ENCODE data around the gene BTRC. TPM values are rescaled to one million over a fixed set of nuclear protein-coding genes. Genes with fewer than 3 reads are reported as not detected.
A peak's percentile ranks its signal among the peaks of the same experiment; 100 is the strongest.

The BTRC gene
- polyA plus RNA-seq, 2 of the 4 experiments (the other 2 are of a cell fraction), result 8.0 to 23.1 TPM

DNA sequence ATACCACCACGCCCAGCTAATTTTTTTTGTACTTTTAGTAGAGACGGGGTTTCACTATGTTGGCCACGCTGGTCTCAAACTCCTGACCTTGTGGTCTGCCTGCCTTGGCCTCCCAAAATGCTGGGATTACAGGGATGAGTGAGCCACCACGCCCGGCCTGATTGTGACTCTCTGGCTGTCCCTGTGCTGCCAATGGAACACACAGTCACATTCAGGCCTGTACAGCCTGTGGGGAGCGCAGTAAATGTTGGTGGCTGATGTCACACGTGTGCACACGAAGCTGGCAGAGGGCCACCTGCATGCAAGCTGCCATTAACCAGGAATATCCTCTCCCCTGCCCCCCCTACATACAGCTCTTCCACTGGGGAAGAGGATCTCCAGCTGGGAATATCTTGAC lies 212.0 kb downstream of the BTRC start:
- CTCF ChIA-PET, result interaction anchor here (0.9 to 1.3 kb wide), 3 partner anchors 11 to 404 kb away, joined by 3 to 6 read pairs (median 3); no protein-coding TSS in a partner anchor
- WGBS (ENCODE audit: missing lambda C conversion rate), result 84% methylated on average over 6 of the region's 8 CpGs

DNA sequence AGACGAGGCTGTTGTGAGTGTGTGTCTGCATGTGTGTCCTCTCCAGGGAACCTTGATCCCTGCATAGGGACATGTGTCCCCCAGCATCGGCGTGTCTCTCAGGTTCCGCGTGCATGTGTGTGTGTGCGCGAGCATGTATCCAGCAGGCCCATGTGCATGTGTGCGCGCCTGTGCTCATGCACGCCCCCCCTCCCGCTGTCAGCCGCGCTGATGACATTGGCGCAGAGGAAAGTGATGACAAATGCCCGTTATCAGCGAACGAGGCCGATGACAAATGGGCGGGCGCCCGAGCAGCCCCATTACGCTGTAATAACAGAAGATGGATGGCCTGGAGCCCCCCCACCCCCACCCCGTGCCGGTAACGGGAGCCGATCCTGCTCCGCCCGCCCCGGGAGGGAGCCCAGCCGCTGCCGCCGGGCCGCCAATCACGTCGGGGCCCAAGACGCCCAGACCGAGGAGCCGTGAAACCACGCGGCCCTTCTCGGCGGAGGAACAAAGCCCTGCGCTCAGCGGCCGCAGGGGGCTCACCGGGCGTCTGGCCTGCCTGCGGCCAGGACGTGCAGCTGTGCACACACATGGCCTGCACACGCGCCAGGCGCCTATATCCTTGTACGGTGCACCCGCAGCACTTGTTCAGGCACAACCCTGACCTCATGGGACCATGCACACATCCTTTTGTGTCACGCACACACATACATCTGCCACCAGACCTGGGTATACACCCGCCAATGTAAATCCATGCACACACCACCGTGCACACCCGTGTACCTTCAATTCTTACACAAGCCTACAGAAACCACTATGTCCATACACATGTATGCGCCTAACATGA lies 212.6 kb downstream of the BTRC start:
- TF ChIP-seq RARB (CRISPR knock-in tag; IDR thresholded peaks at IDR 0.05), result no peak
- TF ChIP-seq, protein P1, sequence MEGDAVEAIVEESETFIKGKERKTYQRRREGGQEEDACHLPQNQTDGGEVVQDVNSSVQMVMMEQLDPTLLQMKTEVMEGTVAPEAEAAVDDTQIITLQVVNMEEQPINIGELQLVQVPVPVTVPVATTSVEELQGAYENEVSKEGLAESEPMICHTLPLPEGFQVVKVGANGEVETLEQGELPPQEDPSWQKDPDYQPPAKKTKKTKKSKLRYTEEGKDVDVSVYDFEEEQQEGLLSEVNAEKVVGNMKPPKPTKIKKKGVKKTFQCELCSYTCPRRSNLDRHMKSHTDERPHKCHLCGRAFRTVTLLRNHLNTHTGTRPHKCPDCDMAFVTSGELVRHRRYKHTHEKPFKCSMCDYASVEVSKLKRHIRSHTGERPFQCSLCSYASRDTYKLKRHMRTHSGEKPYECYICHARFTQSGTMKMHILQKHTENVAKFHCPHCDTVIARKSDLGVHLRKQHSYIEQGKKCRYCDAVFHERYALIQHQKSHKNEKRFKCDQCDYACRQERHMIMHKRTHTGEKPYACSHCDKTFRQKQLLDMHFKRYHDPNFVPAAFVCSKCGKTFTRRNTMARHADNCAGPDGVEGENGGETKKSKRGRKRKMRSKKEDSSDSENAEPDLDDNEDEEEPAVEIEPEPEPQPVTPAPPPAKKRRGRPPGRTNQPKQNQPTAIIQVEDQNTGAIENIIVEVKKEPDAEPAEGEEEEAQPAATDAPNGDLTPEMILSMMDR (IDR thresholded peaks at IDR 0.05), result no peak
- POLR2A ChIA-PET, result no interaction called here
- no peak for DNase-seq (ENCODE audit: low read depth in 1 of 2, low spot score in 1 of 2)
- CTCF ChIA-PET, result interaction anchor here (0.9 to 1.3 kb wide), 3 partner anchors 12 to 405 kb away, joined by 3 to 6 read pairs (median 3); no protein-coding TSS in a partner anchor
- 82% methylated on average over 29 of the region's 59 CpGs for WGBS (ENCODE audit: missing lambda C conversion rate)
- Histone ChIP-seq H3K4me1 (peaks cover 10% of the 10 kb centered on the region; the same call in 2 of the 3 replicates), H3K4me2 (no peak overlapping the region), H3K27ac (no peak overlapping the region), H3K4me3 (no peak overlapping the region), H3K9me3 (no peaks in the 10 kb centered on the region)
- no peak for FAIRE-seq
- no peak for ATAC-seq

More for the DNA sequence above, 212.0 kb downstream of the BTRC start:
- no peaks in the 10 kb centered on the region for H3K9me3 ChIP-seq
- POLR2A ChIA-PET, result no interaction called here
- H3K4me2 ChIP-seq, result no peak overlapping the region
- no peak for FAIRE-seq
- peaks cover 9% of the 10 kb centered on the region; the same call in 2 of the 3 replicates for H3K4me1 ChIP-seq
- H3K4me3 ChIP-seq, result no peak overlapping the region
- ATAC-seq, result no peak
- H3K27ac ChIP-seq, result no peak overlapping the region
- TF ChIP-seq KDM5A (IDR thresholded peaks at IDR 0.05), result no peak
- no peak for TF ChIP-seq GATA3 (IDR thresholded peaks at IDR 0.05; ENCODE audit: borderline replicate concordance)
- TF ChIP-seq MAFK (IDR thresholded peaks at IDR 0.05; ENCODE audit: partially characterized antibody), result no peak
- no peak for TF ChIP-seq TFCP2L1 (CRISPR knock-in tag; IDR thresholded peaks at IDR 0.05)
- TF ChIP-seq, protein P2, sequence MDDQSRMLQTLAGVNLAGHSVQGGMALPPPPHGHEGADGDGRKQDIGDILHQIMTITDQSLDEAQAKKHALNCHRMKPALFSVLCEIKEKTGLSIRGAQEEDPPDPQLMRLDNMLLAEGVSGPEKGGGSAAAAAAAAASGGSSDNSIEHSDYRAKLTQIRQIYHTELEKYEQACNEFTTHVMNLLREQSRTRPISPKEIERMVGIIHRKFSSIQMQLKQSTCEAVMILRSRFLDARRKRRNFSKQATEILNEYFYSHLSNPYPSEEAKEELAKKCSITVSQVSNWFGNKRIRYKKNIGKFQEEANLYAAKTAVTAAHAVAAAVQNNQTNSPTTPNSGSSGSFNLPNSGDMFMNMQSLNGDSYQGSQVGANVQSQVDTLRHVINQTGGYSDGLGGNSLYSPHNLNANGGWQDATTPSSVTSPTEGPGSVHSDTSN (IDR thresholded peaks at IDR 0.05), result no peak
- TF ChIP-seq RAD21 (conservative IDR thresholded peaks at IDR 0.05 in 1 of 2, IDR thresholded peaks at IDR 0.05 in 1 of 2), result no peak
- TF ChIP-seq NR3C1 (IDR thresholded peaks at IDR 0.05), result no peak
- TF ChIP-seq, protein P3, sequence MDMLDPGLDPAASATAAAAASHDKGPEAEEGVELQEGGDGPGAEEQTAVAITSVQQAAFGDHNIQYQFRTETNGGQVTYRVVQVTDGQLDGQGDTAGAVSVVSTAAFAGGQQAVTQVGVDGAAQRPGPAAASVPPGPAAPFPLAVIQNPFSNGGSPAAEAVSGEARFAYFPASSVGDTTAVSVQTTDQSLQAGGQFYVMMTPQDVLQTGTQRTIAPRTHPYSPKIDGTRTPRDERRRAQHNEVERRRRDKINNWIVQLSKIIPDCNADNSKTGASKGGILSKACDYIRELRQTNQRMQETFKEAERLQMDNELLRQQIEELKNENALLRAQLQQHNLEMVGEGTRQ (IDR thresholded peaks at IDR 0.05), result no peak
- TF ChIP-seq NFE2L2 (conservative IDR thresholded peaks at IDR 0.05; ENCODE audit: low read length), result no peak
- DNase-seq (ENCODE audit: low read depth in 1 of 2, low spot score in 1 of 2), result no peak

DNA sequence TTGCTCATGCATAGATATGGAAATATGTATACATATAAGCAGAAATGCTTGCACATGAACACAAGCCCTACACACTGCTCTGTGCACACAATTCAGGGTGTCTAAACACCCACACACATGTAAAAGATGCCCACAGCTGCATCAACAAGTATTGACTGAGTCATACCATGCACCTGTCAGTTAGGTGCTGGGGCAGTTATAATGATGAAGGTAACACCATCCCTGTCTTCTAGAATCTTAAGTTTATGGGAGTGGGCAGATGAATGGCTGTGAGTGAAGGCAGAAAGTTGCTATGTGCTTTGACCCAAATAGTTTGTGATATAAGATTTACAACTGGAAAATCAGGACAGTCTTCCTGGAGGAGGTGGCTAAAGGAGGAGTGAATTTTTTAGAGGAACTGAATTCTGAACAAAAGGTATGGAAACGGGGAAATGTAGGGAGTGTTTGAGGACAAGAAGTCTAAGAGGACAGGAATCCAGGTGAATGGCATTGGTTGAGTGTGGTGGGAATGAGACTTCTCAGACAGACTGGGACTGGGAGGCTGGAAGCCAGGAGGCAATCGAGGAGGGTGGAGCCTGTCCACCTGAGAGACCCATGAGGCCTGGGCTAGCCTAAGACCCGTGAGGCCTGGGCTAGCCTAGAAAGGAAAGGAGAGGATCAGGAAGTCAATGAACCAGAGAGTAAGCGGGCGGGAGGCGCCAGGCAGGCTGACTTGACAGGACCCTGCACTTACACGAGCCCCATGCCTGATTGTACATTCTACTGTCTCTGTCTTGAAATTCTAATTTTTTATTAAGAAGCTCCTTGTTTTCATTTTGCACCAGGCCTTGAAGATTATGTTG lies 213.4 kb downstream of the BTRC start:
- Histone ChIP-seq H3K27ac (no peak overlapping the region), H3K4me1 (peaks cover 10% of the 10 kb centered on the region; the same call in 2 of the 3 replicates), H3K9me3 (peaks cover 1% of the 10 kb centered on the region; the same call in 1 of the 3 replicates), H3K4me3 (no peak overlapping the region), H3K4me2 (no peak overlapping the region)
- ATAC-seq (no peak), DNase-seq (ENCODE audit: low read depth in 1 of 2, low spot score in 1 of 2) (no peak), FAIRE-seq (no peak)
- 67% methylated on average over 7 of the region's 7 CpGs for WGBS (ENCODE audit: missing lambda C conversion rate)
- ChIA-PET CTCF (interaction anchor here (1.3 to 6.6 kb wide), 3 partner anchors 275 to 406 kb away, joined by 4 to 136 read pairs (median 7); no protein-coding TSS in a partner anchor), POLR2A (no interaction called here)
- TF ChIP-seq ZFP36 (IDR thresholded peaks at IDR 0.05; ENCODE audit: borderline replicate concordance, partially characterized antibody), result peak; percentile 91
- TF ChIP-seq, protein P4, sequence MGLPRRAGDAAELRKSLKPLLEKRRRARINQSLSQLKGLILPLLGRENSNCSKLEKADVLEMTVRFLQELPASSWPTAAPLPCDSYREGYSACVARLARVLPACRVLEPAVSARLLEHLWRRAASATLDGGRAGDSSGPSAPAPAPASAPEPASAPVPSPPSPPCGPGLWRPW (IDR thresholded peaks at IDR 0.05), result no peak

All from A549 (cell line).